Endothelial cell of umbilical vein (primary cell): ENCODE results near the gene PPP1R10.

Source experiments
- CTCF ChIP-seq, 2 donors: IDR thresholded peaks; 1 replicate in 1 of 2; 2 replicates in 1 of 2; pipeline ENCODE4 v1.5.1; 2011; ENCODE audit warnings: low read length in 2 of 2, mild to moderate bottlenecking in 2 of 2, moderate library complexity in 2 of 2, control low read depth in 1 of 2, inconsistent platforms in 1 of 2, low read depth in 1 of 2; ENCODE audit not compliant: insufficient read depth in 1 of 2; ENCODE audit errors: extremely low read depth in 1 of 2
- EZH2 ChIP-seq: IDR thresholded peaks from 2 replicates; pipeline ENCODE4 v1.6.1; 2012; ENCODE audit warnings: borderline replicate concordance, low read depth, mild to moderate bottlenecking, moderate library complexity, low read length, inconsistent platforms; ENCODE audit not compliant: severe bottlenecking
- FOS ChIP-seq: IDR thresholded peaks from 2 replicates; pipeline ENCODE4 v1.6.1; 2011; ENCODE audit warnings: mild to moderate bottlenecking, low read length, moderate library complexity, borderline replicate concordance; ENCODE audit not compliant: insufficient read depth
- GATA2 ChIP-seq: IDR thresholded peaks from 2 replicates; pipeline ENCODE4 v1.7.0; 2011; ENCODE audit warnings: low read depth, mild to moderate bottlenecking, moderate library complexity, mixed read lengths, low read length; ENCODE audit not compliant: insufficient read length, insufficient read depth
- JUN ChIP-seq: IDR thresholded peaks from 2 replicates; pipeline ENCODE4 v1.6.1; 2011; ENCODE audit warnings: borderline replicate concordance, low read depth; ENCODE audit not compliant: insufficient read length, insufficient read depth
- MAX ChIP-seq: IDR thresholded peaks from 2 replicates; pipeline ENCODE4 v1.6.1; 2011; ENCODE audit not compliant: insufficient read depth, insufficient read length
- MYC ChIP-seq: IDR thresholded peaks from one replicate; pipeline ENCODE4 v1.6.1; 2011; ENCODE audit warnings: mild to moderate bottlenecking, low read depth, low read length
- POLR2A ChIP-seq: IDR thresholded peaks from 2 replicates; pipeline ENCODE4 v1.6.1; 2012; ENCODE audit warnings: low read depth, mild to moderate bottlenecking, control low read depth, low read length
- POLR2AphosphoS5 ChIP-seq: IDR thresholded peaks from 2 replicates; pipeline ENCODE4 v1.6.1; 2012; ENCODE audit warnings: low read depth, mild to moderate bottlenecking, control low read depth, low read length, moderate library complexity; ENCODE audit not compliant: insufficient read depth

- TF ChIP-seq CTCF (IDR thresholded peaks at IDR 0.05; ENCODE audit: extremely low read depth in 1 of 2, insufficient read depth in 1 of 2, low read depth in 1 of 2, low read length in 2 of 2) (no peak), EZH2 (no peak), POLR2A (no peak), POLR2AphosphoS5 (no peak), MAX (no peak), FOS (no peak), JUN (no peak), MYC (no peak), GATA2 (no peak)
Observed at GRCh38 chr6:30572148-30572547, 44.9 kb downstream of the PPP1R10 start.
